Progenitor cell of endocrine pancreas (in vitro differentiated cells): Measurements from ENCODE around the gene B3GALT4. TPM values are rescaled to one million over a fixed set of nuclear protein-coding genes. Genes with fewer than 3 reads are reported as not detected.

Experiments used
- DNase-seq: peaks from one replicate; pipeline ENCODE4 v3.0.0; 2021; ENCODE audit warnings: low spot score; ENCODE audit not compliant: unreplicated experiment
- H3K27ac Mint-ChIP-seq: 2 replicates; pipeline ENCODE4 v1.8.0; 2021; ENCODE audit warnings: mild to moderate bottlenecking, moderate library complexity, mixed read lengths
- H3K27me3 Mint-ChIP-seq: 2 replicates; pipeline ENCODE4 v1.8.0; 2021; ENCODE audit warnings: mixed read lengths
- H3K36me3 Mint-ChIP-seq: 2 replicates; pipeline ENCODE4 v1.8.0; 2022; ENCODE audit warnings: mixed read lengths; ENCODE audit not compliant: insufficient read depth
- H3K4me1 Mint-ChIP-seq: 2 replicates; pipeline ENCODE4 v1.8.0; 2021; ENCODE audit warnings: low read depth, mixed read lengths
- H3K4me3 Mint-ChIP-seq: 2 replicates; pipeline ENCODE4 v1.8.0; 2021; ENCODE audit warnings: low read depth, mild to moderate bottlenecking, moderate library complexity, mixed read lengths
- H3K9me3 Mint-ChIP-seq: 2 replicates; pipeline ENCODE4 v1.8.0; 2021; ENCODE audit warnings: low read depth, mixed read lengths
- CTCF ChIP-seq: fragments of 200-600 bp; sonication (generic); IDR thresholded peaks from one replicate; pipeline ENCODE4 v1.5.0; 2021; ENCODE audit warnings: antibody characterized with exemption, mild to moderate bottlenecking; ENCODE audit not compliant: unreplicated experiment
- total RNA-seq: library from RNA; stranded (reverse); gene quantifications from 2 replicates; pipeline ENCODE4 v1.2.1, GENCODE V29; 2021

Gene B3GALT4
- total RNA-seq, 1 donor from 2014 or later = 5.7 TPM

- peaks cover 29% of the 10 kb centered on the region for H3K4me1 Mint-ChIP-seq
- H3K27ac Mint-ChIP-seq = peak overlapping the region; percentile 88
- peaks cover 8% of the 10 kb centered on the region for H3K36me3 Mint-ChIP-seq
- peaks cover 3% of the 10 kb centered on the region for H3K27me3 Mint-ChIP-seq
- no peaks in the 10 kb centered on the region for H3K9me3 Mint-ChIP-seq
- no peak for TF ChIP-seq CTCF
- peak overlapping the region; percentile 85 for H3K4me3 Mint-ChIP-seq
- DNase-seq = no peak
Observed at GRCh38 chr6:33312361-33313104, 35.6 kb downstream of the B3GALT4 start.

GRCh38 chr6:33313105-33313708 lies 36.3 kb downstream of the B3GALT4 start:
- DNase-seq = no peak
- H3K36me3 Mint-ChIP-seq = peaks cover 11% of the 10 kb centered on the region
- peak overlapping the region; percentile 85 for H3K4me3 Mint-ChIP-seq
- no peak for TF ChIP-seq CTCF
- H3K27me3 Mint-ChIP-seq = peaks cover 3% of the 10 kb centered on the region
- peak overlapping the region; percentile 88 for H3K27ac Mint-ChIP-seq
- H3K4me1 Mint-ChIP-seq = peaks cover 32% of the 10 kb centered on the region
- H3K9me3 Mint-ChIP-seq = no peaks in the 10 kb centered on the region

GRCh38 chr6:33313709-33314514 lies 37.0 kb downstream of the B3GALT4 start, which contains the start of gene TAPBP:
Gene TAPBP (minus strand): TSS chr6:33314078. CDS start chr6:33314041, 37 bp downstream.
- H3K27ac Mint-ChIP-seq = peak within 1 kb of the TSS; percentile 88

GRCh38 chr6:33314515-33314942 lies 37.6 kb downstream of the B3GALT4 start:
- DNase-seq = no peak
- H3K36me3 Mint-ChIP-seq = peaks cover 17% of the 10 kb centered on the region
- no peak overlapping the region for H3K27ac Mint-ChIP-seq
- H3K9me3 Mint-ChIP-seq = no peaks in the 10 kb centered on the region
- no peak for TF ChIP-seq CTCF
- peaks cover 40% of the 10 kb centered on the region for H3K4me1 Mint-ChIP-seq
- H3K27me3 Mint-ChIP-seq = peaks cover 3% of the 10 kb centered on the region
- H3K4me3 Mint-ChIP-seq = peak overlapping the region; percentile 85

More at GRCh38 chr6:33313709-33314514, 37.0 kb downstream of the B3GALT4 start, which contains the start of gene TAPBP:
- DNase-seq = no peak
- Mint-ChIP-seq H3K36me3 (peaks cover 15% of the 10 kb centered on the region), H3K9me3 (no peaks in the 10 kb centered on the region), H3K4me1 (peaks cover 38% of the 10 kb centered on the region), H3K4me3 (peak within 1 kb of the TSS; percentile 85), H3K27me3 (peaks cover 3% of the 10 kb centered on the region)
- no peak for TF ChIP-seq CTCF
